HFFc6 (cell line): ENCODE measurements around the gene FOSL1. TPM values are rescaled to one million over a fixed set of nuclear protein-coding genes. Genes with fewer than 3 reads are reported as not detected.
A peak's percentile ranks its signal among the peaks of the same experiment; 100 is the strongest.

Experiments used
- DNase-seq: peaks from one replicate; pipeline ENCODE4 v3.0.0-alpha.2; 2018
- H3K27ac Mint-ChIP-seq: 2 replicates; pipeline ENCODE4 v1.8.0; 2020; ENCODE audit warnings: mild to moderate bottlenecking, mixed read lengths
- H3K27me3 Mint-ChIP-seq: 2 replicates; pipeline ENCODE4 v1.8.0; 2021; ENCODE audit warnings: mild to moderate bottlenecking, moderate library complexity, mixed read lengths; ENCODE audit not compliant: insufficient read depth
- H3K36me3 Mint-ChIP-seq: 2 replicates; pipeline ENCODE4 v1.8.0; 2021; ENCODE audit warnings: low read depth, mixed read lengths
- H3K4me1 Mint-ChIP-seq: 2 replicates; pipeline ENCODE4 v1.8.0; 2020; ENCODE audit warnings: low read depth, mixed read lengths
- H3K4me3 Mint-ChIP-seq: 2 replicates; pipeline ENCODE4 v1.8.0; 2020; ENCODE audit warnings: mild to moderate bottlenecking, moderate library complexity, mixed read lengths
- H3K9me3 Mint-ChIP-seq: 2 replicates; pipeline ENCODE4 v1.8.0; 2020; ENCODE audit warnings: mild to moderate bottlenecking, mixed read lengths
- CTCF ChIP-seq: fragments of 200-600 bp; sonication (generic); IDR thresholded peaks from 2 replicates; pipeline ENCODE4 v1.5.0; 2021; ENCODE audit warnings: antibody characterized with exemption, mild to moderate bottlenecking
- total RNA-seq, 6 experiments: library from RNA; stranded (reverse); fragmentation: NEBNext Ultra II Directional; extraction: Animal tissue kit (Norgen Biotek cat#: 25700); gene quantifications; 2 replicates in 1 of 6; 3 replicates in 5 of 6; pipeline ENCODE4 v1.2.3, GENCODE V29; 2021

FOSL1 gene
- total RNA-seq, 6 experiments from 2014 or later, result 134 to 275 (median 234) TPM

GRCh38 chr11:65862191-65862735, 37.9 kb downstream of the FOSL1 start:
- peaks cover 20% of the 10 kb centered on the region for H3K36me3 Mint-ChIP-seq
- no peak for TF ChIP-seq CTCF
- H3K9me3 Mint-ChIP-seq, result no peaks in the 10 kb centered on the region
- peaks cover 18% of the 10 kb centered on the region for H3K27me3 Mint-ChIP-seq
- no peak for DNase-seq
- peak overlapping the region; percentile 84 for H3K27ac Mint-ChIP-seq
- peaks cover 42% of the 10 kb centered on the region for H3K4me1 Mint-ChIP-seq
- H3K4me3 Mint-ChIP-seq, result peak overlapping the region; percentile 92

DNA sequence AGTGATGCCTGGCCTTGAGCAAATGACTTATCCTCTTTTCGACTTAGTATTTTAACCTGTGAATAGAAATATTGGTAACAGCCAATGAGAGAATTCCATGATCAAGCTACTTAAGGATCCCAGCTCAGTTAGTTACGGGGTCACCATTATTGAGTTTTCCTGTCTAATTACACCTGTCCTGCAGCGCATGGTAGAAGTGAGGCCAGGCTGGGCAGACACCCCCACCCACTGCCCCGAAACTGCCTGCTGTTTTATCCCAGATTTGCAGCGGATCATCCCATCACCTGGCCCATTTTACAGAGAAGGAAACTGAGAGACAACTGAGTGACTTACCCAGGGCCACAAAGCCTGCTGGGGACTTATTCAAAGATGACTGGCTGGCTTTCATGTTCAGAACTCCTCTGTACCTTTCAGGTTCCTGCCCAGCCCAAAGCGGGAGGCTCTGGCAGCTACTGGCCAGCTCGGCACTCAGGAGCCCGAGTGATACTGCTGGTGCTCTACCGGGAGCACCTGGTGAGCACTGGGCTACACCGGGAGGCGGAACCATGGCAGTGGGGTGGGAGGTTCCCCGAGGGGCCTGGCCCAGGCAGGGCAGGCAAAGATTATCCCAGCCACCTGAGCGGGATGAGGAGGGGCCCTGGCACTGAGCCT, 38.5 kb downstream of the FOSL1 start:
- peaks cover 13% of the 10 kb centered on the region for H3K27me3 Mint-ChIP-seq
- peak overlapping the region; percentile 96 for H3K27ac Mint-ChIP-seq
- H3K4me3 Mint-ChIP-seq, result peak overlapping the region; percentile 92
- no peak for DNase-seq
- H3K9me3 Mint-ChIP-seq, result no peaks in the 10 kb centered on the region
- H3K36me3 Mint-ChIP-seq, result peaks cover 18% of the 10 kb centered on the region
- no peak for TF ChIP-seq CTCF
- peaks cover 43% of the 10 kb centered on the region for H3K4me1 Mint-ChIP-seq

GRCh38 chr11:65861165-65861505, 39.1 kb downstream of the FOSL1 start:
- H3K9me3 Mint-ChIP-seq, result no peaks in the 10 kb centered on the region
- H3K36me3 Mint-ChIP-seq, result peaks cover 21% of the 10 kb centered on the region
- DNase-seq, result no peak
- peaks cover 19% of the 10 kb centered on the region for H3K27me3 Mint-ChIP-seq
- peak overlapping the region; percentile 92 for H3K4me3 Mint-ChIP-seq
- TF ChIP-seq CTCF, result no peak
- peak overlapping the region; percentile 96 for H3K27ac Mint-ChIP-seq
- H3K4me1 Mint-ChIP-seq, result peaks cover 48% of the 10 kb centered on the region

DNA sequence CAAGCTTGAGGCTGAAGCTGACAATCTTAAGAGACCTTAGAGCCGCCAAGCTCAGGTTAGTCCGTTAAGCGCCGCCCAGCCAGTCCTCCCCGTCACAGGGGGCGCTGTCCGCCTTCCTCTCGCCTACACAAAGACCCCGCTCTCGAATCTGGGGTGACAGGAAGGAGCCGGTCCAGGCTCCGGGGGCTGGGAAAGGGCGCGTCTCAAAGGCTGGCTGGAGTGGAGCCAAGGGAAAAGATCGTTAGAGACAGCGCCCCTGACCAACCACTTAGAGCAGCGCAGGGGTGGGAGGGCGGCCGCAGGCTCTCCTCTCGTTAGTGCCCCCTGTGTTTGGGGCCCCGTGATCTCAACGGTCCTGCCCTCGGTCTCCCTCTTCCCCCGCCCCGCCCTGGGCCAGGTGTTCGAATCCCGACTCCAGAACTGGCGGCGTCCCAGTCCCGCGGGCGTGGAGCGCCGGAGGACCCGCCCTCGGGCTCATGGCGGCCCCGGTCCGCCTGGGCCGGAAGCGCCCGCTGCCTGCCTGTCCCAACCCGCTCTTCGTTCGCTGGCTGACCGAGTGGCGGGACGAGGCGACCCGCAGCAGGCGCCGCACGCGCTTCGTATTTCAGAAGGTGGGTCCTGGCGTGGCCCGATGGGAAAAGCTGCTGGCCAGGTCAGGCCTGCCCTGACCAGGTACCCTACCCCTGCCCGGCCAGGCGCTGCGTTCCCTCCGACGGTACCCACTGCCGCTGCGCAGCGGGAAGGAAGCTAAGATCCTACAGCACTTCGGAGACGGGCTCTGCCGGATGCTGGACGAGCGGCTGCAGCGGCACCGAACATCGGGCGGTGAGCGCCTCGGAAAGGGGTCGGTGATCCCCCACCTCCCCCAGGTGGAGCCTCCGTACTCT, 39.7 kb downstream of the FOSL1 start, which contains the start of gene MUS81:
MUS81 (plus strand) TSS at position 156 of the 887 bp plus-strand sequence; CDS start at position 477, 321 bp downstream.
- peaks cover 54% of the 10 kb centered on the region for H3K4me1 Mint-ChIP-seq
- no peaks in the 10 kb centered on the region for H3K9me3 Mint-ChIP-seq
- H3K36me3 Mint-ChIP-seq, result peaks cover 27% of the 10 kb centered on the region
- H3K4me3 Mint-ChIP-seq, result peak within 1 kb of the TSS; percentile 92
- peaks cover 21% of the 10 kb centered on the region for H3K27me3 Mint-ChIP-seq
- H3K27ac Mint-ChIP-seq, result peak within 1 kb of the TSS; percentile 96
- peak; percentile 95 for DNase-seq
- TF ChIP-seq CTCF, result peak; percentile 90

DNA sequence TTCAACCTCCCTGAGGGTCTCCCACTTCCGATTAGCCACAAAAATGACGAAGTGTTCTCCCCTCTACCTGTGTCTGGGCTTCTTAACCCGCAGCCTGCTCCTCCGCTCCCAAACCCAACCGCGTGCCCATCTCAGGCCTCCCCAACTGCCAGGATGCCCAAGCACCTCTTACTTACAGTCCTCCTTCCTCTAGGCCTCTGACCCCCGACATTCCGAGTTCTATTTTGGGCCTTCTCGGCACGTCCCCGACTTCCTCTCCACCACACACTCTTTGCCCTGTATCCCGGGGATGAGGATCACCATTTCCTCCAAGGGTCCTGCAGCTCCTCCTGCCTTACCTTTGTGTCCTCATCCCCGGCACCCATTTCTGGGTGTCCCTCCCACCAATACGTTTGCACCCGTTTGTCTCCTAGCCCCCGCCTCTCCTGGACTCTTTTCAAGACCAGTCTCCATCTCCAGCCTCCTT, 40.3 kb downstream of the FOSL1 start:
- Mint-ChIP-seq H3K27me3 (peaks cover 15% of the 10 kb centered on the region), H3K4me1 (peaks cover 60% of the 10 kb centered on the region), H3K36me3 (peaks cover 31% of the 10 kb centered on the region), H3K9me3 (no peaks in the 10 kb centered on the region), H3K27ac (peak overlapping the region; percentile 96), H3K4me3 (peak overlapping the region; percentile 92)
- no peak for DNase-seq
- no peak for TF ChIP-seq CTCF
